Suppressor macrophage (primary cell): ENCODE results near the gene SNX25.
A peak's percentile ranks its signal among the peaks of the same experiment; 100 is the strongest.
"Not testable (repeated sequence)": the region's sequence is repeated elsewhere in the genome, so short reads cannot be mapped to it uniquely, and the experiment has no call there.

ENCODE experiments used
- DNase-seq, 4 experiments: peaks; one replicate each; pipeline ENCODE4 v3.0.0-alpha.2; 2020 to 2022

The SNX25 gene

GRCh38 chr4:185205073-185205472 is 4.3 kb upstream of the SNX25 start:
- not testable (repeated sequence) for DNase-seq

GRCh38 chr4:185205697-185206342 is 3.6 kb upstream of the SNX25 start:
- peak in 2 of 4 experiments; percentile 56 to 57 for DNase-seq

GRCh38 chr4:185207466-185207865 is 1.9 kb upstream of the SNX25 start:
- DNase-seq, result no peak

DNA sequence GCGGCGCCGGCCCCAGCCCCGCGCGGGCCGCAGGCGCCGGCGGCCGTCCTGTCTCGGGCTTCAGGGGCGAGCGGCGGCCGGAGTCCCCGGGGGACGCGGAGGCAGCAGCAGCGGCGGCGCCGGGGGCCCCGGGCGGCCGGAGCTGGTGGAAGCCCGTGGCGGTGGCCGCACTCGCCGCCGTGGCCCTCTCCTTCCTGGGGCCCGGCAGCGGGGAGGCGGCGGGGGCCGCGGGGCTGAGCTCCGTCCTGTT is 379 bp downstream of the SNX25 start:
- DNase-seq, result peak in 2 of 4 experiments; percentile 20 to 41

DNA sequence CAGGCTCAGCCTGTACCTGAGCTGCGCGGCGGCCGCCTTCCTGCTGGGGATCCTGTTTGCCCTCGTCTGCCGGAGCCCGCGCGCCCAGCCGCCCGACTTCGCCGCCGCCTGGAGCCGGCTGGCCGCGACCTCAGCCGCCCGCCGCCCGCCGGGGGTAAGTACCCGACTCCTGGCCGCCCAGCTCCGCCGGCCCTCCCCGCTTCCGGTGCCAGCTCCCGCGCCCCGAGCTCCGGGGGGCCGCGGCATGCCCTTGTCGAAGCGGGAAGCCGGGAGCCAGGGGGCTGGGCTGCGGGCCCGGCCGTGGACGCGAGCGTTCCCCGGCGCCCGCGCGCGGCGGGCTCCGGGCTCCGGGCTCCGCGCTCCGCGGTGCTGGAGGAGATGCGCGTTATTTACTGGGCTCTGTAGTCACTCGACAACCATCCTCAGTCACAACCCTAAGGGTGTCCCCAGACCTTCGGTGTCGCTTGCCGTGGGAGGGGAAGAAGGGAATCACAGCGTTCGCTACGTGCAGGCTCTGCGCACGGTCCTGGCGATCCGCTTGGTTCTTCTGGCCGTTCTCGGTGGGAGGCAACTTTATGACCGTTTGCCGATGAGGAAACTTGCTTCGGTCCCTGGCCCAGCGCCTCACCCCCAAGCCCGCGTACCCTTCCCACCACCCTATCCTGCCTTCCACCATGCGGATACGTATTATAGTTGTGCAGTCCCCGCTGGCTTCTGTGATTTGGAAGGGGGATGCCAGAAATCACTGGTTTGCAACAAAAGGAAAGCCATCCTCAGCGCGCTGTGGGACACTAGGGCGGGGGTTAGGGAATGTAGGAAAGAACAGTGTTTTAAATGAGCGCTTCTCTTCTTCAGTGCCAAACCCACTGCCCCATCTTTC is 944 bp downstream of the SNX25 start:
- DNase-seq, result peak; percentile 21 to 55 (median 46)

GRCh38 chr4:185211035-185211434 is 1.6 kb downstream of the SNX25 start:
- no peak for DNase-seq

DNA sequence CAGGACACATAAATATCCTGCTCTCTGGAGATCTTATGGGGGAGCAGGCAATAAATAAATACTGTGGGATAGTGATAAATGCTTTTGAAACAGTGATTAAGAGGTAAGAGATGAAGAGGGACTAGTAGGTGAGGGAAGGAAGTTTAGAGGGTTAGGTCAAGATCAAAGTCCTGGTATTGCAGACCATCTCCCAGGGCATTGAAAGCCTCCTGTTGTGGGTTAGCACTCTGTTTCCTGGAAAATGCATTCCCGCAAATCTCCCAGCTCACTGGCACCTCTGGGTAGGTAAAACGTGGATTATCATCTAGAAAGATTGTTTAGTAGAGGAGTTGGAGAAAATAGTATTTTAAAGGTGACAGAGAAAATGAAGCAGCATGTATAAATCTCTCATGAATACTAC is 2.2 kb downstream of the SNX25 start:
- no peak for DNase-seq

DNA sequence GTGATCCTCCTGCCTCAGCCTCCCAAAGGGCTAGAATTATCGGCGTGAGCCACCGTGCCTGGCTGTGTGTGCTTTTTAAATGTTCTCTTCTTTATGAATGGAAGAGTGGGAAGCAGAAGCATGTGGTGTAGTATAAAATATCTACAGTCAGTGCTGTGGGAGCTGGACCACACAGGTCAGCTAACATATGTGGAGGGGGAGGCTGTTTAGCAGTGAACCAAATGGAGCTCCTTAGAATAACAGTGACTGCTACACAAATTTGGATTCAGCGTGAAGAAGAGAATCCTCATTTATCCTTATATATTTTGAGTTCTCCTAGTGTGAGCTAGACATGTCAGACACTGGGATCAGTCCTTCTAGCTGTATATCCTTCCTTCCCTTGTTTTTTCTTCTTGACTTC is 3.2 kb downstream of the SNX25 start:
- DNase-seq, result no peak

- DNase-seq, result no peak
These were observed 4.5 kb downstream of the SNX25 start for GRCh38 chr4:185213877-185214276.

- no peak for DNase-seq
These were observed 5.9 kb downstream of the SNX25 start for GRCh38 chr4:185215261-185215660.

DNA sequence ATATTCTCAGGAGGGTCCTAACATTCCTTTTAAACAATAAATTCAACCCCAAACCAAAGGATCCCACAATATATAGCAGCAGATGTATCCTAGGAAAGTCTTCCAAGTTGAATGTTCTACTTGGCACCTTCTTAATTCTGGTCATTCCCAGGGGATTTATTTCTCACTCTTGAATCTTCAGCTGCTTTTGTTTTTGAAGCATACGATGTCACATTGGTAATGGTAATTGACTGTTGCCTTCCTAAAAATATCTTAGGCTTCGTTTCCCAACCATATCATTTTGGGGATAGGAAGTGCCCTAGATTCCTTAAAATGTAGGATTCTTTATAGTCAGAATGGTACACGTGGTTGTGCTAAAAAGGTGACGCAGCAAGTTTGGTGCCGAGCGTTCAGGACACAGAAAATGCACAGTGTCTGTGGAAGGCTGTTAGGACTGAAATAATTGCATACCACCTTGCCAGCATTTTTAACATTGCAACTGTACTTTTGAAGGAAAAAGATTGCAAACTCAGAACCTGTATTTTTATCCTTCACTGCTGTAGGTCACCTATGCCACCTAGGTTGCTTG is 8.1 kb downstream of the SNX25 start:
- no peak for DNase-seq

- no peak for DNase-seq
These were observed 8.9 kb downstream of the SNX25 start for GRCh38 chr4:185218312-185218711.

DNA sequence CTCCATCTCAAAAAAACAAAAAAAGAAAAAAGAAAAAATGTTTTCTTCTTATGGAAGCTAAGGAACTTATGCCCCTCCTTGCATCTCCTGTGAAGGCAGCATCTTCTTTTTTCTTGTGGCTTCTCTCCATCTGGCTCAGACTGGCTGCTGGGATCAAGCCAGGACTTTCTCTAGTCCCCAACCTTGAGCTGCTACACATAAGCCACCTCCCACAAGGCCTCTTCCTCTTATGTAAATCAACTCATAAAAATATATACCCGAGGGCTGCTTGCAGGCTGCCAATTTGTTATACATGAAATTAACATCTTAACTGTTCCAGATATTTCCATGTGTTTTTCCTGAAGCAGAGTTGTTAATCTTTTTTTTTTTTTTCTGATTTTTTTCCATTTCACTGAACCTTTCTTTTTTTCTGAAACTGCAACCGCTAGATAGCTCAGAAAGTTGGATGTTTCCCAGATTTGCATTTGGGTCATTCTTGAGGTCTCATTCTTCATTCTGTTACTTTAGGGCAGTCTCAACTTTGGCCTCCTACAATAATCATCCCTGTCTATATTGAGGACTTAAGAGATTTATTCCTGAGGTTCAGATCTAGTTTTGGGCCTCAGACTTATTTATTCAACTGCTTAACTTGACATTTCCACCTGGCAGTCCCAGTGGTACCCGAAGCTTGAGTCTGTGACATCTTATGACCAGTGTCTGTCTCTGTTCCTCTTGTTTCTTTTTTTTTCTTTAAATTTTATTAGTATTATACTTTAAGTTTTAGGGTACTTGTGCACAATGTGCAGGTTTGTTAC is 10.3 kb downstream of the SNX25 start:
- DNase-seq, result no peak

DNA sequence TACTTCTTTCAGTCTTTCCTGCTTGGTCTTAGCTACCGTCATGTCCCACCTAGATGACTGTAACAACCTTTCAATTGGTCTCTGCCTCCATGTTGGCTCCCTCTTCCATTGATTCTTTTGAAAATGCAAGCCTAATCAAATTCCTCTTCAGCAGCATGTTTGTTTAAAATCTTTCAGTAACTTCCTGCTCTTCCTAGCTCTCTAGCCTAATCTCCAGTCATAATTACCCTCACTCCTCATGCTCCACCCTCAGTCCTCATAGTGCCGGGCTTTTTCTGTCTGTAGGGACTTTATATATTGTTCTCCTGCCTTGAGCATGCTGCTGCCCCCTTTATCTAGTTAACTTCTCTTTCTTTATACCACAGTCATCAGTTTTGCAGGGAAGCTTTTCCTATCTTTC is 12.1 kb downstream of the SNX25 start:
- no peak for DNase-seq

- DNase-seq, result no peak
These were observed 12.5 kb downstream of the SNX25 start for GRCh38 chr4:185221912-185222311.

- no peak for DNase-seq
These were observed 13.2 kb downstream of the SNX25 start for GRCh38 chr4:185222598-185222997.

- DNase-seq, result no peak
These were observed 15.2 kb downstream of the SNX25 start for GRCh38 chr4:185224597-185224996.

DNA sequence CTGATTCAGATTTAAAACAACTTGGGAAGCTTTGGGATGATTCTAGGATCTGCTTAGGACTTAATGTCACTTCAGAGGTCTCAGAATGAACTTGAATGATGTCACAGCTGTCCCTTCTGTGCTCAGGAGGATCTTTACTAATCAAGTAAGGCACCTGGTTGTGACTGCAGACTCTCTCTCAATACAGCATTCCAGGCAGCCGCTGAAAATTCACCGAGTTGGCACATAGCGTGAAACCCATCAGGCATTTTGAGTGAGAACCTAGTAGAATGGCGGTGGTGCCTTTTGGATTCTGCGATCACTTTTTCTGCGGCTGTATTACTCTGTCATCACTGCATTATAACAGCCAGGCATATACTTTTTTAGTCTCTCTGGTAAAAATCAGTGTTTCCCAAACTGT is 16.5 kb downstream of the SNX25 start:
- DNase-seq, result no peak

GRCh38 chr4:185227131-185227551 is 17.7 kb downstream of the SNX25 start:
- DNase-seq, result no peak

GRCh38 chr4:185227713-185228278 is 18.4 kb downstream of the SNX25 start:
- DNase-seq, result no peak

- no peak for DNase-seq
These were observed 19.8 kb downstream of the SNX25 start for GRCh38 chr4:185229021-185229818.

GRCh38 chr4:185232370-185232769 is 23.0 kb downstream of the SNX25 start:
- no peak for DNase-seq
